Gastrocnemius medialis (tissue), 4 donors: ENCODE data around the gene CCSER1.
"Not testable (repeated sequence)": the region's sequence is repeated elsewhere in the genome, so short reads cannot be mapped to it uniquely, and the experiment has no call there.

Source experiments
- CTCF ChIP-seq, 5 experiments: fragments of 450-650 bp in 3 of 5; fragments of 200-600 bp in 2 of 5; sonication (generic) in 2 of 5; IDR thresholded peaks in 4 of 5; conservative IDR thresholded peaks in 1 of 5; 1 replicate in 4 of 5; 2 replicates in 1 of 5; pipeline ENCODE4 v1.5.1; 2016 to 2019; ENCODE audit warnings: antibody characterized with exemption in 5 of 5, mild to moderate bottlenecking in 3 of 5, moderate library complexity in 3 of 5
- POLR2A ChIP-seq, 2 donors: fragments of 450-650 bp; IDR thresholded peaks; one replicate each; pipeline ENCODE4 v1.6.1; 2017; ENCODE audit warnings: antibody characterized with exemption in 2 of 2, mild to moderate bottlenecking in 2 of 2, moderate library complexity in 2 of 2

- not testable (repeated sequence) for TF ChIP-seq CTCF (IDR thresholded peaks at IDR 0.05 in 4 of 5, conservative IDR thresholded peaks at IDR 0.05 in 1 of 5); POLR2A (IDR thresholded peaks at IDR 0.05)
Observed at GRCh38 chr4:91623603-91623967, 1496.4 kb downstream of the CCSER1 start.
